Endodermal cell (in vitro differentiated cells): ENCODE measurements around the gene GRAP2. TPM values are rescaled to one million over a fixed set of nuclear protein-coding genes. Genes with fewer than 3 reads are reported as not detected.

Source experiments
- DNase-seq: peaks from one replicate; pipeline ENCODE4 v3.0.0-alpha.2; 2017
- H3K27ac ChIP-seq: 2 replicates; pipeline ENCODE4 v1.5.1; 2013; ENCODE audit warnings: mild to moderate bottlenecking, low read depth, low read length, moderate library complexity
- H3K27me3 ChIP-seq: 2 replicates; pipeline ENCODE4 v1.6.1; 2013; ENCODE audit warnings: mild to moderate bottlenecking, low read length, moderate library complexity; ENCODE audit not compliant: insufficient read depth, control insufficient read depth, poor library complexity, severe bottlenecking
- H3K36me3 ChIP-seq: 2 replicates; pipeline ENCODE4 v1.7.0; 2013; ENCODE audit warnings: mild to moderate bottlenecking, low read length, moderate library complexity; ENCODE audit not compliant: control insufficient read depth, insufficient read depth
- H3K4me1 ChIP-seq: one replicate; pipeline ENCODE4 v1.7.0; 2013; ENCODE audit warnings: low read length; ENCODE audit not compliant: control insufficient read depth, insufficient read depth
- H3K4me3 ChIP-seq: 2 replicates; pipeline ENCODE4 v1.5.1; 2013; ENCODE audit warnings: mild to moderate bottlenecking, low read length, moderate library complexity
- H3K9ac ChIP-seq: 2 replicates; pipeline ENCODE4 v1.6.1; 2013; ENCODE audit warnings: mild to moderate bottlenecking, low read length, moderate library complexity; ENCODE audit not compliant: poor library complexity, severe bottlenecking; ENCODE audit errors: extremely low read depth
- H3K9me3 ChIP-seq: 2 replicates; pipeline ENCODE4 v1.6.1; 2013; ENCODE audit warnings: mild to moderate bottlenecking, low read length, moderate library complexity; ENCODE audit not compliant: control insufficient read depth
- H3K27ac Mint-ChIP-seq: 2 replicates; pipeline ENCODE4 v1.8.0; 2020; ENCODE audit warnings: mixed read lengths
- H3K27me3 Mint-ChIP-seq: 2 replicates; pipeline ENCODE4 v1.8.0; 2021; ENCODE audit warnings: mild to moderate bottlenecking, mixed read lengths; ENCODE audit not compliant: insufficient read depth
- H3K36me3 Mint-ChIP-seq: 2 replicates; pipeline ENCODE4 v1.8.0; 2020; ENCODE audit warnings: low read depth, mixed read lengths
- H3K4me1 Mint-ChIP-seq: 2 replicates; pipeline ENCODE4 v1.8.0; 2020; ENCODE audit warnings: mixed read lengths
- H3K4me3 Mint-ChIP-seq: 2 replicates; pipeline ENCODE4 v1.8.0; 2020; ENCODE audit warnings: mild to moderate bottlenecking, moderate library complexity, mixed read lengths
- H3K9me3 Mint-ChIP-seq: 2 replicates; pipeline ENCODE4 v1.8.0; 2020; ENCODE audit warnings: mild to moderate bottlenecking, mixed read lengths
- CTCF ChIP-seq: fragments of 200-600 bp; sonication (generic); conservative IDR thresholded peaks from 2 replicates; pipeline ENCODE4 v1.5.0; 2021; ENCODE audit warnings: antibody characterized with exemption, mild to moderate bottlenecking
- WGBS, 2 experiments: methylation state at CpG; one replicate each; pipeline versions ENCODE4 v1.1.5 to v1.1.7; 2013; ENCODE audit warnings: missing lambda C conversion rate in 2 of 2, mixed read lengths in 1 of 2; ENCODE audit not compliant: insufficient coverage in 1 of 2, insufficient read length in 1 of 2; 5-methylcytosine and 5-hydroxymethylcytosine counted together
- total RNA-seq, 2 donors: library from RNA; stranded (reverse); fragmentation: NEBNext Ultra II Directional in 1 of 2; extraction: Animal tissue kit (Norgen Biotek cat#: 25700) in 1 of 2; gene quantifications; 2 replicates in 1 of 2; 3 replicates in 1 of 2; pipeline ENCODE4 v1.2.1, GENCODE V29; 2021

Gene GRAP2
- total RNA-seq, 2 donors from 2014 or later: 0.11 to 0.92 TPM

- Histone ChIP-seq H3K27me3 (peaks cover 3% of the 10 kb centered on the region), H3K9ac (no peak overlapping the region), H3K9me3 (no peaks in the 10 kb centered on the region), H3K36me3 (no peaks in the 10 kb centered on the region), H3K4me3 (no peak overlapping the region), H3K4me1 (peaks cover 7% of the 10 kb centered on the region), H3K27ac (no peak overlapping the region)
- no peak overlapping the region for H3K4me3 Mint-ChIP-seq
- peaks cover 6% of the 10 kb centered on the region for H3K4me1 Mint-ChIP-seq
- H3K36me3 Mint-ChIP-seq: no peaks in the 10 kb centered on the region
- WGBS, 2 experiments: 86 to 88% methylated on average over 9 to 10 of the region's 12 CpGs
- H3K9me3 Mint-ChIP-seq: no peaks in the 10 kb centered on the region
- peaks cover 4% of the 10 kb centered on the region for H3K27me3 Mint-ChIP-seq
- H3K27ac Mint-ChIP-seq: no peak overlapping the region
- no peak for DNase-seq
- TF ChIP-seq CTCF: no peak
Measured at GRCh38 chr22:39917776-39918495, 17.1 kb downstream of the GRAP2 start.

GRCh38 chr22:39920134-39920743 lies 19.4 kb downstream of the GRAP2 start:
- Mint-ChIP-seq H3K9me3 (no peaks in the 10 kb centered on the region), H3K27me3 (peaks cover 6% of the 10 kb centered on the region), H3K4me1 (no peaks in the 10 kb centered on the region), H3K27ac (no peak overlapping the region), H3K36me3 (no peaks in the 10 kb centered on the region), H3K4me3 (no peak overlapping the region)
- no peaks in the 10 kb centered on the region for H3K9me3 ChIP-seq
- TF ChIP-seq CTCF: no peak
- H3K9ac ChIP-seq: no peak overlapping the region
- 88 to 92% methylated on average over 7 to 8 of the region's 8 CpGs for WGBS, 2 experiments
- no peak overlapping the region for H3K4me3 ChIP-seq
- DNase-seq: no peak
- H3K4me1 ChIP-seq: peaks cover 2% of the 10 kb centered on the region
- peaks cover 3% of the 10 kb centered on the region for H3K27me3 ChIP-seq
- no peak overlapping the region for H3K27ac ChIP-seq
- H3K36me3 ChIP-seq: no peaks in the 10 kb centered on the region

- Mint-ChIP-seq H3K9me3 (no peaks in the 10 kb centered on the region), H3K36me3 (no peaks in the 10 kb centered on the region), H3K4me3 (no peak overlapping the region), H3K27ac (no peak overlapping the region), H3K4me1 (peaks cover 15% of the 10 kb centered on the region), H3K27me3 (peaks cover 4% of the 10 kb centered on the region)
- H3K4me3 ChIP-seq: no peak overlapping the region
- H3K9me3 ChIP-seq: no peaks in the 10 kb centered on the region
- no peaks in the 10 kb centered on the region for H3K36me3 ChIP-seq
- 86 to 91% methylated on average over 5 of the region's 5 CpGs for WGBS, 2 experiments
- DNase-seq: no peak
- H3K27me3 ChIP-seq: no peaks in the 10 kb centered on the region
- no peak overlapping the region for H3K27ac ChIP-seq
- H3K9ac ChIP-seq: no peak overlapping the region
- H3K4me1 ChIP-seq: peaks cover 4% of the 10 kb centered on the region
- TF ChIP-seq CTCF: no peak
Measured at GRCh38 chr22:39923696-39924095, 22.8 kb downstream of the GRAP2 start.
